ENCODE results near the gene API5.

DNA sequence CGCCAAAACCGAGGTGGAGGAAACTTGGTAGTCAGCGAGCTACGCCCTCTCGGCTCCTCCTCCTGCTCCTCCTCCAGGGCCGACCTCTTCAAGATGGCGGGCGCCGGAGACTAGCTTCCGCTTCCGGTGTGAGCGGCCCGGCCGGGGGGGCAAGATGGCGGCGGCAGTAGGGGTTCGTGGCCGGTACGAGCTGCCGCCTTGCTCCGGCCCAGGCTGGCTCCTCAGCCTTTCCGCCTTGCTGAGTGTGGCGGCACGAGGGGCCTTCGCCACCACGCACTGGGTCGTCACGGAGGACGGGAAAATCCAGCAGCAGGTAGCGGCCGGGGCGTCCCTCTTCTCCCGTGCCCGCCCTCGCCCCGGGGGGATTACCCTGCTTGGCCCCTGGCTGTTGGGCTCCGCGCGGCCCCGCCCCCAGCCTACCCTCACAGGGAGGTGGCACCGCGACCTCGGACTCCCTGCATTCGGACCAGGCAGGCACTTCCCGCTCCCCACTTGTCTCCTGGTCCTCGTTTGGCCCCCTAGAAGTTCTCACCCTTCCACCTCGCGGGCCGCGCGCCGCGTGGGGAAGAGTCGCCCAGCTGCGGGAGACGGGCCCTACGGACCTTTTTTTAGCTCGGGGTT is 47.1 kb downstream of the API5 start, which contains the start of gene TTC17:
- TF ChIP-seq GATA2 (IDR thresholded peaks at IDR 0.05; ENCODE audit: low read depth, low read length), result no peak; the same call in 1 of the 2 replicates
- no peak for TF ChIP-seq GATA3 (IDR thresholded peaks at IDR 0.05; ENCODE audit: low read depth, low read length)
